GM19467 (cell line): ENCODE measurements around the gene SFR1.
"Not testable (repeated sequence)": the region's sequence is repeated elsewhere in the genome, so short reads cannot be mapped to it uniquely, and the experiment has no call there.

Experiments
- ATAC-seq: cut with Tn5 transposase; IDR thresholded peaks from one replicate; pipeline ENCODE4 v1.9.1; 2021; ENCODE audit warnings: mild to moderate bottlenecking, moderate library complexity; ENCODE audit not compliant: unreplicated experiment

Gene SFR1

DNA sequence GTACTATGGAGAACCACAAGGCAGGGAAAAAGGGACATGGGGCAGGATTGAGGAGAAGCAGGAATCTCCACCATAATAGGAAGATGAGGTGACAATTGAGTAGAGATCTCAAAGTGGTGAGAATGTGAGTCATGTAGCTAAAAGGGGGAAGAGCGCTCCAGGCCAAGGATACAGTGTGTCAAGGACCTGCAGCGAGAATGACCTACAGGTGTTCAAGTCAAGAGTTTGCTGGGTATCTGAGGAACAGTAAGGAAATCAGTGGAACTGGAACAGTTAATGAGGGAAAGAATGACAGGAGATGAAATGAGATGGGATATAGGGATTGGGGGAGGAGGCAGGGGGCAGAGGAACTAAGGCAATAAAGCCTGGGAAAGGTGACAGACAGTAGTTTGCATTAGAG, 33.6 kb downstream of the SFR1 start:
- ATAC-seq: no peak

DNA sequence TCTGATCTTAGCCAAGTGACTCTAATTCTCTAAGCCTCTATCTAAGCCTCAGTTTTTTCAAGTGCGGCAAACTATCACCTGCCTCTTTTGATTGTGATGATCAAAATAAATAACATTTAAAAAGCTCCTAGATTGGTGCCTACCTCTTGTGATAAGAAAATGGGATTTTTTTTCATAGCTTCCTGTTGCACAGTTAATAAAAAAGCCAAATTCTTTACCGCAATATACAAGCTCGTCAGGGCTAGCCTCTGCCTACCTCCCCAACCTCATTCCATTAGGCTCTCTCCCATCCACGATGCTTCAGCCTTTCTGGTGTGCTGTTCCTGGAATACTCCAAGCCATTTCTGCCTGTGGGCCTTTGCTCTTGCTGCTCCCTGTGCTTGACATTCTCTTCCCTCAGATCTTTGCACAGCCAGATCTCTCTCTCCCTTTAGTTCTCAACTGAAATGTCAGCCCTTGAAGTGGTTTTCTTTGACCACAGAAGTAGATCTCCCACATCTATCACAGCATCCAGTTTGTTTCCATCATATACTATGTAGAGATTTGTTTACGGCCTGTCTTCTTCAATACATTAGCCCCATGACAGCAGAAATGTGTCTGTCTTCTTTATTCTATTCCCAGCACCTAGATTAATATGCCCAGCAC, 48.8 kb downstream of the SFR1 start:
- no peak for ATAC-seq

DNA sequence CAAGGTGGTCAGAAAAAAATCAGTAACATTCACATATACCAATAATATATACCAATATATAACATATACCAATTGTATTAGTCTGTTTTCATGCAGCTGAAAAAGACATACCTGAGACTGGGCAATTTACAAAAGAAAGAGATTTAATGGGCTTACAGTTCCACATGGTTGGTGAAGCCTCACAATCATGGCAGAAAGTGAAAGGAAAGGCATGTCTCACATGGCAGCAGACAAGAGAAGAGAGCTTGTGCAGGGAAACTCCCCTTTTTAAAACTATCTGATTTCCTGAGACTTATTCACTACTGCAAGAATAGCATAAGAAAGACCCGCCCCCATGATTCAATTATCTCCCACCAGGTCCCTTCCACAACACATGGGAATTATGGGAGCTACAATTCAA, 52.2 kb downstream of the SFR1 start:
- ATAC-seq: not testable (repeated sequence)
